HCT116 (cell line): ENCODE results near the gene TSPEAR.

ENCODE experiments used
- JUND ChIP-seq: IDR thresholded peaks from 2 replicates; pipeline ENCODE4 v1.6.1; 2012
- POLR2A ChIP-seq: IDR thresholded peaks from 2 replicates; pipeline ENCODE4 v1.7.0; 2011; ENCODE audit warnings: borderline replicate concordance; ENCODE audit not compliant: insufficient read depth, insufficient read length; ENCODE audit errors: extremely low read depth
- YY1 ChIP-seq: IDR thresholded peaks from 2 replicates; pipeline ENCODE4 v1.6.1; 2011; ENCODE audit warnings: low read length, low read depth, moderate library complexity, mild to moderate bottlenecking; ENCODE audit not compliant: insufficient replicate concordance; ENCODE audit errors: extremely low read depth
- TF ChIP-seq, protein P1 (sequence below): IDR thresholded peaks from 2 replicates; pipeline ENCODE4 v1.6.1; 2012
- TF ChIP-seq, protein P2 (sequence below), 3 experiments: fragments of 200-600 bp in 1 of 3; sonication (generic) in 1 of 3; IDR thresholded peaks in 2 of 3; conservative IDR thresholded peaks in 1 of 3; 2 replicates each; pipeline ENCODE4 v1.5.1; 2012 to 2017; ENCODE audit warnings: low read depth in 2 of 3, low read length in 2 of 3, antibody characterized with exemption in 1 of 3, borderline replicate concordance in 1 of 3, control low read depth in 1 of 3, mild to moderate bottlenecking in 1 of 3, mixed read lengths in 1 of 3, mixed run types in 1 of 3, moderate library complexity in 1 of 3; ENCODE audit not compliant: insufficient read depth in 1 of 3

DNA sequence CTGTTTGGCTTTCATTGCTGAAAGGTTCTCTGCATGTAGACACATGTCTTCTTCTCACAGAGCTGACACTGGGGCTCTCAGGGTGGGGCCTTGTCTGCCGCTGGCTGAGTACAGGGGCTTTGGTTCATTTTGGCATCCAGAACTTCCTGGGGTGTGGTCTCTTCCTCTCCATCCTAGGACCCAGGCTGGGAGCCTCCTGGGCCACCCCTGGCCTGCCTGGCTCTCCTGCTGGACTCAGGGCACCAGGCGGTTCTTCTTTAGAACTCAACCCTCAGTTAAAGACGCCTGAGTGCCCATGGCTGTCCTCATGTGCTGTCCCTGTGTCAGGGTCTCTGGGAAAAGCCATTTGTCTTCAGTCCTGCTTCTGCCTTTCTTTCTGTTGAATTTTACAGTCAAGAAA, 125.5 kb downstream of the TSPEAR start:
- no peak for TF ChIP-seq JUND
- no peak for TF ChIP-seq POLR2A
- TF ChIP-seq, protein P1, sequence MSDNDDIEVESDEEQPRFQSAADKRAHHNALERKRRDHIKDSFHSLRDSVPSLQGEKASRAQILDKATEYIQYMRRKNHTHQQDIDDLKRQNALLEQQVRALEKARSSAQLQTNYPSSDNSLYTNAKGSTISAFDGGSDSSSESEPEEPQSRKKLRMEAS = no peak
- TF ChIP-seq, protein P2, sequence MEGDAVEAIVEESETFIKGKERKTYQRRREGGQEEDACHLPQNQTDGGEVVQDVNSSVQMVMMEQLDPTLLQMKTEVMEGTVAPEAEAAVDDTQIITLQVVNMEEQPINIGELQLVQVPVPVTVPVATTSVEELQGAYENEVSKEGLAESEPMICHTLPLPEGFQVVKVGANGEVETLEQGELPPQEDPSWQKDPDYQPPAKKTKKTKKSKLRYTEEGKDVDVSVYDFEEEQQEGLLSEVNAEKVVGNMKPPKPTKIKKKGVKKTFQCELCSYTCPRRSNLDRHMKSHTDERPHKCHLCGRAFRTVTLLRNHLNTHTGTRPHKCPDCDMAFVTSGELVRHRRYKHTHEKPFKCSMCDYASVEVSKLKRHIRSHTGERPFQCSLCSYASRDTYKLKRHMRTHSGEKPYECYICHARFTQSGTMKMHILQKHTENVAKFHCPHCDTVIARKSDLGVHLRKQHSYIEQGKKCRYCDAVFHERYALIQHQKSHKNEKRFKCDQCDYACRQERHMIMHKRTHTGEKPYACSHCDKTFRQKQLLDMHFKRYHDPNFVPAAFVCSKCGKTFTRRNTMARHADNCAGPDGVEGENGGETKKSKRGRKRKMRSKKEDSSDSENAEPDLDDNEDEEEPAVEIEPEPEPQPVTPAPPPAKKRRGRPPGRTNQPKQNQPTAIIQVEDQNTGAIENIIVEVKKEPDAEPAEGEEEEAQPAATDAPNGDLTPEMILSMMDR (IDR thresholded peaks at IDR 0.05 in 2 of 3, conservative IDR thresholded peaks at IDR 0.05 in 1 of 3; ENCODE audit: borderline replicate concordance in 1 of 3, insufficient read depth in 1 of 3, low read depth in 2 of 3, low read length in 2 of 3) = no peak
- no peak for TF ChIP-seq YY1
